ENCODE data around the gene AATK. TPM values are rescaled to one million over a fixed set of nuclear protein-coding genes. Genes with fewer than 3 reads are reported as not detected.

The AATK gene
- total and polyA plus RNA-seq, 2 of the 4 experiments (the other 2 are of a cell fraction): under 0.01 to 0.21 TPM

- H4K20me1 ChIP-seq (ENCODE audit: insufficient read depth, low read length): no peaks in the 10 kb centered on the region
- in situ Hi-C loops (cut with MboI; ENCODE audit: low sequenced_read_pairs) (no loop called here), dilution Hi-C loops (cut with HindIII; ENCODE audit: low sequenced_read_pairs, unreplicated experiment) (no loop called here), intact Hi-C loops (cut with micrococcal nuclease) (no loop called here)
- no peak overlapping the region for H2AFZ ChIP-seq (replicated peaks; ENCODE audit: low read length, poor library complexity)
- no peak overlapping the region for H3K9ac ChIP-seq (ENCODE audit: low read depth, low read length)
- no peak overlapping the region for H3K18ac ChIP-seq (ENCODE audit: low read depth, low read length)
- no peak overlapping the region for H3K56ac ChIP-seq (ENCODE audit: extremely low read depth, insufficient read depth, low read length)
- H2AK5ac ChIP-seq (ENCODE audit: low read depth, low read length): no peak overlapping the region
- CTCF ChIA-PET: no interaction called here
- no peak overlapping the region for H3K23ac ChIP-seq (ENCODE audit: low read depth, low read length)
- H3K27ac ChIP-seq (ENCODE audit: insufficient read depth, low read length): no peak overlapping the region
- 94% methylated on average over 5 of the region's 11 CpGs; no CpG with 5 or more reads in 1 of the 2 experiments for WGBS, 2 experiments (ENCODE audit: extremely low coverage in 2 of 2, insufficient read length in 1 of 2)
- ATAC-seq (ENCODE audit: low read depth) (no peak), DNase-seq (no peak)
- POLR2A ChIA-PET (ENCODE audit: unreplicated experiment): no interaction called here
- no peaks in the 10 kb centered on the region for H3K9me3 ChIP-seq (ENCODE audit: control insufficient read depth, insufficient read depth, low read length)
- no peaks in the 10 kb centered on the region for H3K9me1 ChIP-seq (ENCODE audit: insufficient read depth, low read length)
- no peak overlapping the region for H3K4ac ChIP-seq (ENCODE audit: low read depth, low read length)
- BruUV-seq (replicated peaks): no TSS peak
- H3K4me3 ChIP-seq (ENCODE audit: insufficient read depth, low read depth, low read length): no peak overlapping the region
- H3K36me3 ChIP-seq (ENCODE audit: control insufficient read depth, insufficient read depth, low read length): no peaks in the 10 kb centered on the region
- no peak overlapping the region for H2BK15ac ChIP-seq (ENCODE audit: low read depth, low read length)
- peaks cover 6% of the 10 kb centered on the region; the same call in 1 of the 2 replicates for H3K27me3 ChIP-seq (ENCODE audit: control insufficient read depth, insufficient read depth, low read length)
- no peak overlapping the region for H2BK120ac ChIP-seq (ENCODE audit: low read depth, low read length)
- no peaks in the 10 kb centered on the region for H3K4me1 ChIP-seq (ENCODE audit: control insufficient read depth, insufficient read depth, low read length)
- no peak overlapping the region for H2BK5ac ChIP-seq (ENCODE audit: low read depth, low read length, poor library complexity, severe bottlenecking)
- TF ChIP-seq NFE2L2 (IDR thresholded peaks at IDR 0.05; ENCODE audit: low read depth, low read length) (no peak), RCOR1 (IDR thresholded peaks at IDR 0.05; ENCODE audit: insufficient replicate concordance, low read length) (no peak), RFX5 (IDR thresholded peaks at IDR 0.05; ENCODE audit: low read depth, low read length) (no peak), MAFK (IDR thresholded peaks at IDR 0.05; ENCODE audit: low read depth, low read length) (no peak), POLR2A (IDR thresholded peaks at IDR 0.05; ENCODE audit: low read depth, low read length) (no peak), MAZ (IDR thresholded peaks at IDR 0.05; ENCODE audit: borderline replicate concordance, low read depth, low read length) (no peak), CHD1 (IDR thresholded peaks at IDR 0.05; ENCODE audit: low read depth, low read length) (no peak), CTCF (conservative IDR thresholded peaks at IDR 0.05; ENCODE audit: low read depth, low read length) (no peak), USF2 (IDR thresholded peaks at IDR 0.05; ENCODE audit: low read depth, low read length) (no peak), SMC3 (IDR thresholded peaks at IDR 0.05; ENCODE audit: low read depth, low read length) (no peak), FOS (IDR thresholded peaks at IDR 0.05; ENCODE audit: low read depth, low read length) (no peak)
- H2BK20ac ChIP-seq (ENCODE audit: low read depth, low read length): no peak overlapping the region
- no peak overlapping the region for H3K14ac ChIP-seq (replicated peaks; ENCODE audit: low read depth, low read length)
- no peaks in the 10 kb centered on the region for H3K79me1 ChIP-seq (ENCODE audit: low read depth in 1 of 2, low read length in 2 of 2)
- peak overlapping the region; percentile 78 for H2AK9ac ChIP-seq (replicated peaks; ENCODE audit: low read depth, low read length, poor library complexity)
- H3K4me2 ChIP-seq (ENCODE audit: low read depth, low read length): no peak overlapping the region
- H4K91ac ChIP-seq (ENCODE audit: insufficient read depth, low read depth, low read length): no peak overlapping the region
- no peak overlapping the region for H4K8ac ChIP-seq (ENCODE audit: low read depth in 2 of 2, low read length in 2 of 2)
- H4K5ac ChIP-seq (ENCODE audit: low read depth, low read length): no peak overlapping the region
Observed at GRCh38 chr17:81183807-81184206, 17.8 kb upstream of the AATK start.

Measured in IMR-90 (cell line).